Stimulated activated CD4-positive, alpha-beta T cell treated with anti-CD3 and anti-CD28 coated beads, Interleukin-1b, Interleukin-23, amount 100 ng/mL, for 1 hour (primary cell): ENCODE data around the gene ERICH4.
"Not testable (repeated sequence)": the region's sequence is repeated elsewhere in the genome, so short reads cannot be mapped to it uniquely, and the experiment has no call there.

ENCODE experiments used
- DNase-seq, 2 donors: peaks; one replicate each; pipeline ENCODE4 v3.0.0-alpha.2; 2020; ENCODE audit warnings: low read depth in 2 of 2

ERICH4 gene

DNA sequence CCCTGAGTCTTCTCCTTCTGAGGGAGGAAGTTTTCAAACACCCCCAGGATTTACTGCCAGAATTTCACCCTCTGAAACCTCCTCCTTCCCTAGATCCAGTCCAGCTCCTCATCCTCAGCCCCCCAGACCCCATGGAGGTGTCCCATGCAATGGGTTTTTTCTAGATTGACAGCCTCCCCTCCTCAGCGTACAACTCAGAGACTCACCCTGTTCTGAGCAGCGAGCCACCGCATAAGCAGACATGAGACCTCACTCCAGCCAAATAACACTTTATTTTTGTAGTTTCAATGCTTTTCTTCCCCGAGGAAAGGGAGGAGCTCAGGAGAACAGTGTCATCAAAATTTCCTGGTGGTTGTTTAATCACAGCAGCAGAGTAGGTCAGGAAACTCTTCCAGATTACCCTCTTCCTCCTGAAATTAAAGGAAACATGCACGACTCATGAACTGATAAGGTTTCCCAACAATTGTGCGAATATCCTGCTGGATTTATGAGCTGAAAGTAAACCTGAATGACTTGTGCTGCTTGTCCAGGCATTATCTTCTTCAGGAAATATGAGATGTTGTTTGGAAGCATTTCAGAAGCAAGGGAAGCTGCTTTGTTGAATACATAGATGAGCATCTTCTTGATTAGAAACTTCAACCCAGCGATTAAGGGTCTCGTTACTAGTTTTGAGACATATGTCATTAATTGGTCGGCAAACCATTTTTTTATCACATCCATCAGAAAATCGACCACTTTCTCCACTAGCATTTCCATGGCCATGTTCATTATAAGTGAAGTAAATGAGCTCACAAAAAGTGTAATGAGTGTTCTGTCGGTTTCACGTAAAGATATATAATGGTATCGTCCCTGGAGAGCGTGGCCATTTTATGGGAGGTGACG lies 36.2 kb downstream of the ERICH4 start:
- DNase-seq, result no peak

DNA sequence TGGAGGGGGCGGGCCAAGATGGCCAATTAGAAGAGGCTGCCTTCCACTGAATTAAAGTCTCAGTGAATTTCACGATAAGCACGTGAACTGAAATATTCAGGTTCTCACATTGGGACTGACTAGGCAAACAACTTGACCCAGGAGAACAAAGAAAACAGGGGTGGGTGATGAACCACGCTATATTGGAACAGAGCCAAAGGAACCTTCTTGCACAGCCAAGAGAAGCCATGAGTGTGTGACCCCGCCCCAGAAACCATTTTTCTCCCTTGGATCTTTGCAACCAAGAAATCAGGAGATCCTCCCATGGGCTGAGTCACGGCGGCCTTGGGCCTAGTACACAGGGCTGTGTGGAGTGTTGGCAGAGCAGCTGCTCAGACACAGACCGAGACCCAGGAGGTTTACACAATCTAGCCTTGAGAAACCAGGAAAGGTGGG lies 36.8 kb downstream of the ERICH4 start:
- DNase-seq, result no peak

DNA sequence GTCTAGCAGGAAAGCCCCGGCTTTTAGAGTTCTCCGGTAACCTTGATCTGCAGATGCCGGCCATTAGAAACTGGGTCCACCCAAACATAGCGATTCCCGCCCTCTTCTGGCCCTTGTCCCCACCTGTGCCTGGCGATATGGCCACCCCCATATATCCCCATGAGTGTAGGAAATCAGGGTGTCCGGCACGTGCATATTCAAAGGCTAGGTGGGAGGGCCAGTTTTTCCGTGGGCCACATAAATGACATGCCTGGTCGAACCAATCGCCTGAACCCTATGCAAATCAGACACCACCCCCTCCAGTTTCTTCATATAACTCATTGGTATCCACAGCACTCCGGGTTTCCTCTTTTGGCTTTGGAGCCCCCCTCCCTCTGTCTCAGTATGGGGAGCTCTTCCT lies 37.4 kb downstream of the ERICH4 start:
- DNase-seq, result no peak

DNA sequence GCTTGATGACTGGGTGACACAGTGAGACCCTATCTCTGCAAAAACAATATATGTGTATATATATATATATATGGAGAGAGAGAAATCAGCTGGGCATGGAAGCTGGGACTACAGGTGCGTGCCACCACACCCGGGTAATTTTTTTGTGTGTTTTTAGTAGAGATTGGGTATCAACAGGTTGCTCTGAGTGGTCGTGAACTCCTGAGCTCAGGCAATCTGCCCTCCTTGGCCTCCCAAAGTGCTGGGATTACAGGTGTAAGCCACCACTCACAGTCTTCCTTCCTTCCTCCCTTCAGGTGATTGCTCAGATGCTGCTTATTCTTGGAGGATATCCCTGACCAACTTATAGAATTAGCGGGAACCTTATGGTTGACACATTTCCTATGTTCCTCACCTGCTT lies 41.9 kb downstream of the ERICH4 start:
- DNase-seq, result no peak

DNA sequence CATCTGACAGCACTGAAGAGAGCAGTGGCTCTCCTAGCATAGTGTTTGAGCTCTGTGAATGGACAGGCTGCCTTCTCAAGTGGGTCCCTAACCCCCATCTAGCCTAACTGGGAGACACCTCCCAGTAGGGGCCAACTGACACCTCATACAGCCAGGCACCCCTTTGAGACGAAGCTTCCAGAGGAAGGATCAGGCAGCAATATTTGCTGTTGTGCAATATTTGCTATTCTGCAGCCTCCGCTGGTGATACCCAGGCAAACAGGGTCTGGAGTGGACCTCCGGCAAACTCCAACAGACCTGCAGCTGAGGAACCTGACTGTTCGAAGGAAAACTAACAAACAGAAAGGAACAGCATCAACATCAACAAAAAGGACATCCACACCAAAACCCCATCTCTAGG lies 44.0 kb downstream of the ERICH4 start:
- not testable (repeated sequence) for DNase-seq

DNA sequence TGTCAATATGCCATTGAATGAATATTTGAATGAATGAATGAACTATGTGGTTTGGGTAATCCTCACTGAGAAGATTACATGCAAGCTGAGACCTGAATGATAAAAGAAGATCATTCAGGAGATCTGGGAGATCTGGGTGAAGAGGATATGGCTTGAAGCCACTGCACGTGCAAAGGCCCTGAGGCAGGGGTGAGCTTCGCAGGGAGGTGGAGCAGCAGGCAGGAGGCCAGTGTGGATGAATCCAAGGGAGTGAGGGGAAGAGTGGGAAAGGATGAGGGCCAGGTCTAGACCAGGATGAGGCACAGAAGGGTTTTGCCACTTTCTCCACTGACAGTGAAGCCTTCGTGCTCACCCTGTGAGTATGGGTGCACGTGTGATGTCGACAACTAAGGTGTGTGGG lies 49.9 kb downstream of the ERICH4 start:
- no peak for DNase-seq
